SK-N-SH (cell line): Measurements from ENCODE around the gene ISLR2. TPM values are rescaled to one million over a fixed set of nuclear protein-coding genes. Genes with fewer than 3 reads are reported as not detected.

Source experiments
- CTCF ChIA-PET: fragments of 300-600, 350-600 bp; formaldehyde crosslinking; extraction: SDS; loops from one replicate; lab custom pipeline; 2021; lab: Yijun Ruan, JAX
- POLR2A ChIA-PET: fragments of 350-600 bp; sonication (Branson Sonifier 250); formaldehyde crosslinking; extraction: SDS; loops from one replicate; lab custom pipeline; 2020; ENCODE audit warnings: antibody characterized with exemption, inconsistent platforms; lab: Yijun Ruan, JAX
- DNase-seq: peaks from one replicate; pipeline ENCODE4 v3.0.0; 2012
- H2AFZ ChIP-seq: fragments of 200-600 bp; sonication (generic); 2 replicates; pipeline ENCODE4 v1.8.1; 2016; ENCODE audit warnings: antibody characterized with exemption, mild to moderate bottlenecking, low read depth
- H3F3A ChIP-seq: fragments of 200-600 bp; sonication (generic); replicated peaks from 2 replicates; pipeline ENCODE3; 2016; ENCODE audit warnings: antibody characterized with exemption, mild to moderate bottlenecking; ENCODE audit not compliant: insufficient read depth
- H3K27ac ChIP-seq, 2 experiments: fragments of 200-500 bp in 1 of 2; fragments of 200-600 bp in 1 of 2; sonication (Bioruptor generic) in 1 of 2; sonication (generic), shearing (Covaris generic) in 1 of 2; 2 replicates each; pipeline versions ENCODE4 v1.5.1 to v1.6.1; 2014 to 2016; ENCODE audit warnings: low read depth in 2 of 2, inconsistent platforms in 1 of 2, low read length in 1 of 2, mild to moderate bottlenecking in 1 of 2, mixed read lengths in 1 of 2
- H3K27me3 ChIP-seq: fragments of 200-600 bp; sonication (generic), shearing (Covaris generic); 2 replicates; pipeline ENCODE4 v1.6.1; 2016; ENCODE audit warnings: mixed run types; ENCODE audit not compliant: insufficient read depth
- H3K36me3 ChIP-seq, 2 experiments: fragments of 200-500 bp in 1 of 2; fragments of 200-600 bp in 1 of 2; sonication (Bioruptor generic) in 1 of 2; sonication (generic) in 1 of 2; replicated peaks in 1 of 2; 2 replicates each; pipeline versions ENCODE3 to v1.5.1; 2014 to 2016; ENCODE audit warnings: low read length in 1 of 2, mild to moderate bottlenecking in 1 of 2; ENCODE audit not compliant: insufficient read depth in 2 of 2, control insufficient read depth in 1 of 2
- H3K4me1 ChIP-seq, 2 experiments: fragments of 200-500 bp in 1 of 2; fragments of 200-600 bp in 1 of 2; sonication (Bioruptor generic) in 1 of 2; sonication (generic), shearing (Covaris generic) in 1 of 2; 2 replicates each; pipeline versions ENCODE4 v1.5.1 to v1.6.1; 2014 to 2016; ENCODE audit warnings: low read depth in 1 of 2, low read length in 1 of 2, mixed run types in 1 of 2; ENCODE audit not compliant: insufficient read depth in 2 of 2, control insufficient read depth in 1 of 2
- H3K4me2 ChIP-seq: fragments of 200-600 bp; sonication (generic), shearing (Covaris generic); 2 replicates; pipeline ENCODE4 v1.6.1; 2017; ENCODE audit warnings: mixed run types
- H3K4me3 ChIP-seq, 2 experiments: fragments of 200-500 bp in 1 of 2; fragments of 200-600 bp in 1 of 2; sonication (Bioruptor generic) in 1 of 2; sonication (generic), shearing (Covaris generic) in 1 of 2; 2 replicates each; pipeline versions ENCODE4 v1.5.1 to v1.8.1; 2014 to 2016; ENCODE audit warnings: low read depth in 2 of 2, inconsistent platforms in 1 of 2, low read length in 1 of 2, mild to moderate bottlenecking in 1 of 2, mixed read lengths in 1 of 2, moderate library complexity in 1 of 2
- H3K79me2 ChIP-seq: fragments of 200-600 bp; sonication (generic); 2 replicates; pipeline ENCODE4 v1.8.1; 2017; ENCODE audit warnings: mild to moderate bottlenecking; ENCODE audit not compliant: insufficient read depth
- H3K9ac ChIP-seq: fragments of 200-600 bp; sonication (generic); 2 replicates; pipeline ENCODE4 v1.6.1; 2017; ENCODE audit warnings: mixed run types
- H3K9me2 ChIP-seq: fragments of 200-600 bp; sonication (generic); 2 replicates; pipeline ENCODE4 v1.6.1; 2017; ENCODE audit warnings: mixed run types
- H3K9me3 ChIP-seq: fragments of 200-600 bp; sonication (generic); 2 replicates; pipeline ENCODE4 v1.6.1; 2017; ENCODE audit warnings: mixed run types, mild to moderate bottlenecking, moderate library complexity
- H4K20me1 ChIP-seq: fragments of 200-600 bp; sonication (generic); 2 replicates; pipeline ENCODE4 v1.6.1; 2017; ENCODE audit warnings: mild to moderate bottlenecking, mixed run types; ENCODE audit not compliant: insufficient read depth
- EP300 ChIP-seq, 2 experiments: IDR thresholded peaks; 2 replicates each; pipeline versions ENCODE4 v1.4.0 to v1.6.1; 2012; ENCODE audit warnings: borderline replicate concordance in 1 of 2, low read depth in 1 of 2, low read length in 1 of 2
- EZH2phosphoT487 ChIP-seq: fragments of 200-600 bp; sonication (generic); IDR thresholded peaks from 2 replicates; pipeline ENCODE4 v1.6.1; 2017; ENCODE audit warnings: low read depth, mixed run types, mild to moderate bottlenecking, antibody characterized with exemption, moderate library complexity, borderline replicate concordance
- FOSL2 ChIP-seq: IDR thresholded peaks from 2 replicates; pipeline ENCODE4 v1.4.0; 2012; ENCODE audit warnings: low read depth, mild to moderate bottlenecking, moderate library complexity, borderline replicate concordance
- FOXM1 ChIP-seq: IDR thresholded peaks from 2 replicates; pipeline ENCODE4 v1.4.0; 2012; ENCODE audit warnings: low read depth, mild to moderate bottlenecking
- JUND ChIP-seq: IDR thresholded peaks from 2 replicates; pipeline ENCODE4 v1.4.0; 2012
- NFIC ChIP-seq: IDR thresholded peaks from 2 replicates; pipeline ENCODE4 v1.4.0; 2012; ENCODE audit warnings: borderline replicate concordance
- RAD21 ChIP-seq: IDR thresholded peaks from 2 replicates; pipeline ENCODE4 v1.6.1; 2012; ENCODE audit warnings: mild to moderate bottlenecking, low read length
- TCF12 ChIP-seq: IDR thresholded peaks from 2 replicates; pipeline ENCODE4 v1.4.0; 2012
- TEAD4 ChIP-seq: IDR thresholded peaks from 2 replicates; pipeline ENCODE4 v1.4.0; 2012; ENCODE audit warnings: mild to moderate bottlenecking, borderline replicate concordance; ENCODE audit not compliant: insufficient read depth
- WGBS: methylation state at CpG from one replicate; pipeline ENCODE4 v1.1.6; 2017; ENCODE audit warnings: low lambda C conversion rate; 5-methylcytosine and 5-hydroxymethylcytosine counted together
- polyA plus RNA-seq, 3 experiments: library from polyadenylated mRNA; depleted of rRNA; stranded (reverse); fragments of >200 nt; gene quantifications; 2 replicates each; pipeline ENCODE4 v1.2.3, GENCODE V29; 2012
- TF ChIP-seq, protein P1 (sequence below): IDR thresholded peaks from 2 replicates; pipeline ENCODE4 v1.6.1; 2012; ENCODE audit warnings: mild to moderate bottlenecking, low read depth, low read length, moderate library complexity
- TF ChIP-seq, protein P2 (sequence below): fragments of 150-350 bp; IDR thresholded peaks from 2 replicates; pipeline ENCODE4 v1.6.1; 2017; ENCODE audit warnings: antibody characterized with exemption, low read length, low read depth, borderline replicate concordance
- TF ChIP-seq, protein P3 (sequence below): IDR thresholded peaks from 2 replicates; pipeline ENCODE4 v1.4.0; 2012; ENCODE audit warnings: low read depth, borderline replicate concordance
- TF ChIP-seq, protein P4 (sequence below): IDR thresholded peaks from 2 replicates; pipeline ENCODE4; 2012
- TF ChIP-seq, protein P5 (sequence below): IDR thresholded peaks from 2 replicates; pipeline ENCODE4 v1.4.0; 2012; ENCODE audit warnings: low read depth

The ISLR2 gene
- polyA plus RNA-seq, 1 of the 3 experiments (the other 2 are of a cell fraction): 0.56 TPM

DNA sequence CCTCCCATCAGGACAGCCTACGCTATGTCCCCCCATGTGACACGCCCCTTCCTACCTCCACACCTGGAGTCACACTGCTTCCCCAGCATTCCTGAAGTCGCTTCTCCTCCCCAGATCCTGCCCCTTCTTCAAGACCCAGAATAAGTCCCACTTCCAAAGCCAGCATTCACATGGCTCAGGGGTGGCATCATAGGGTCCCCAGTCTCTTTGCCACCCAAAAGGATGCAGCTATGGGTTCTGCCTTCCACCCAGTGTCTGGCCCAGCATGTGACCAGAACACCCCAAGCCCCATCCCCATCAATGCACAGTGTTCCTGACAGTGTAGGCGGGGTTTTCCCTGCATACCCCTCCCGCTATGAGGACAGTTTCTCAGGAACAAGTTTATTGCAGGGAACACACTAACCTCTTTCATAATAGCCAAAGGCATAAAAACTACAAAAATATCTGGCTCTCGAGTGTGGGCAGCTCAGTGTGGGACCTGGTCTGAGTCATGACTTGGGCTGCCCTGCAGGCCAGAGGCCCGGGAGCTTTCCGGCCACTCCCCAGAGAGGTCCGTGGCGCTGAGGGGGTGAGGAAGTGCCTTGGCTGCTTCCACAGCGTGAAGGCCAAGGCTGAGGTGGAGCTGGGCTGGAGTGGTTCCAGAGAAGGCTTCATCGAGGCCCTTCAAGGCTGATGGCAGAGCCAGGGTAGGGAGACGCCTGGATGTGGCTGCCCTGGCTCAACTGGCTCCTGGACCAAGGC lies 48.9 kb downstream of the ISLR2 start:
- ChIA-PET POLR2A (interaction anchor here (1.6 kb wide), 1 partner anchor 21 kb away, joined by 4 read pairs; no protein-coding TSS in a partner anchor), CTCF (interaction anchor here (0.7 to 1.8 kb wide), 4 partner anchors 15 to 128 kb away, joined by 3 to 5 read pairs (median 4); partner anchors contain the start of gene STRA6)
- no peaks in the 10 kb centered on the region for H3K27me3 ChIP-seq
- H3K9ac ChIP-seq: peak overlapping the region; percentile 55
- H2AFZ ChIP-seq: no peak overlapping the region
- H3K79me2 ChIP-seq: no peaks in the 10 kb centered on the region
- TF ChIP-seq, protein P1, sequence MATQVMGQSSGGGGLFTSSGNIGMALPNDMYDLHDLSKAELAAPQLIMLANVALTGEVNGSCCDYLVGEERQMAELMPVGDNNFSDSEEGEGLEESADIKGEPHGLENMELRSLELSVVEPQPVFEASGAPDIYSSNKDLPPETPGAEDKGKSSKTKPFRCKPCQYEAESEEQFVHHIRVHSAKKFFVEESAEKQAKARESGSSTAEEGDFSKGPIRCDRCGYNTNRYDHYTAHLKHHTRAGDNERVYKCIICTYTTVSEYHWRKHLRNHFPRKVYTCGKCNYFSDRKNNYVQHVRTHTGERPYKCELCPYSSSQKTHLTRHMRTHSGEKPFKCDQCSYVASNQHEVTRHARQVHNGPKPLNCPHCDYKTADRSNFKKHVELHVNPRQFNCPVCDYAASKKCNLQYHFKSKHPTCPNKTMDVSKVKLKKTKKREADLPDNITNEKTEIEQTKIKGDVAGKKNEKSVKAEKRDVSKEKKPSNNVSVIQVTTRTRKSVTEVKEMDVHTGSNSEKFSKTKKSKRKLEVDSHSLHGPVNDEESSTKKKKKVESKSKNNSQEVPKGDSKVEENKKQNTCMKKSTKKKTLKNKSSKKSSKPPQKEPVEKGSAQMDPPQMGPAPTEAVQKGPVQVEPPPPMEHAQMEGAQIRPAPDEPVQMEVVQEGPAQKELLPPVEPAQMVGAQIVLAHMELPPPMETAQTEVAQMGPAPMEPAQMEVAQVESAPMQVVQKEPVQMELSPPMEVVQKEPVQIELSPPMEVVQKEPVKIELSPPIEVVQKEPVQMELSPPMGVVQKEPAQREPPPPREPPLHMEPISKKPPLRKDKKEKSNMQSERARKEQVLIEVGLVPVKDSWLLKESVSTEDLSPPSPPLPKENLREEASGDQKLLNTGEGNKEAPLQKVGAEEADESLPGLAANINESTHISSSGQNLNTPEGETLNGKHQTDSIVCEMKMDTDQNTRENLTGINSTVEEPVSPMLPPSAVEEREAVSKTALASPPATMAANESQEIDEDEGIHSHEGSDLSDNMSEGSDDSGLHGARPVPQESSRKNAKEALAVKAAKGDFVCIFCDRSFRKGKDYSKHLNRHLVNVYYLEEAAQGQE: 0 out of 2 replicates have a peak, but pooled peaks have one; percentile 47
- no peak for TF ChIP-seq RAD21
- peak; percentile 82 for TF ChIP-seq TEAD4
- TF ChIP-seq, protein P2, sequence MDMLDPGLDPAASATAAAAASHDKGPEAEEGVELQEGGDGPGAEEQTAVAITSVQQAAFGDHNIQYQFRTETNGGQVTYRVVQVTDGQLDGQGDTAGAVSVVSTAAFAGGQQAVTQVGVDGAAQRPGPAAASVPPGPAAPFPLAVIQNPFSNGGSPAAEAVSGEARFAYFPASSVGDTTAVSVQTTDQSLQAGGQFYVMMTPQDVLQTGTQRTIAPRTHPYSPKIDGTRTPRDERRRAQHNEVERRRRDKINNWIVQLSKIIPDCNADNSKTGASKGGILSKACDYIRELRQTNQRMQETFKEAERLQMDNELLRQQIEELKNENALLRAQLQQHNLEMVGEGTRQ: no peak
- TF ChIP-seq, protein P3, sequence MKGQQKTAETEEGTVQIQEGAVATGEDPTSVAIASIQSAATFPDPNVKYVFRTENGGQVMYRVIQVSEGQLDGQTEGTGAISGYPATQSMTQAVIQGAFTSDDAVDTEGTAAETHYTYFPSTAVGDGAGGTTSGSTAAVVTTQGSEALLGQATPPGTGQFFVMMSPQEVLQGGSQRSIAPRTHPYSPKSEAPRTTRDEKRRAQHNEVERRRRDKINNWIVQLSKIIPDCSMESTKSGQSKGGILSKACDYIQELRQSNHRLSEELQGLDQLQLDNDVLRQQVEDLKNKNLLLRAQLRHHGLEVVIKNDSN: no peak
- TF ChIP-seq, protein P4, sequence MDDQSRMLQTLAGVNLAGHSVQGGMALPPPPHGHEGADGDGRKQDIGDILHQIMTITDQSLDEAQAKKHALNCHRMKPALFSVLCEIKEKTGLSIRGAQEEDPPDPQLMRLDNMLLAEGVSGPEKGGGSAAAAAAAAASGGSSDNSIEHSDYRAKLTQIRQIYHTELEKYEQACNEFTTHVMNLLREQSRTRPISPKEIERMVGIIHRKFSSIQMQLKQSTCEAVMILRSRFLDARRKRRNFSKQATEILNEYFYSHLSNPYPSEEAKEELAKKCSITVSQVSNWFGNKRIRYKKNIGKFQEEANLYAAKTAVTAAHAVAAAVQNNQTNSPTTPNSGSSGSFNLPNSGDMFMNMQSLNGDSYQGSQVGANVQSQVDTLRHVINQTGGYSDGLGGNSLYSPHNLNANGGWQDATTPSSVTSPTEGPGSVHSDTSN: peak; percentile 59
- TF ChIP-seq FOSL2: peak; percentile 91; the same call in 1 of the 2 replicates
- TF ChIP-seq, protein P5, sequence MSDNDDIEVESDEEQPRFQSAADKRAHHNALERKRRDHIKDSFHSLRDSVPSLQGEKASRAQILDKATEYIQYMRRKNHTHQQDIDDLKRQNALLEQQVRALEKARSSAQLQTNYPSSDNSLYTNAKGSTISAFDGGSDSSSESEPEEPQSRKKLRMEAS: peak; percentile 89
- no peak for TF ChIP-seq EZH2phosphoT487
- TF ChIP-seq JUND: peak; percentile 87
- peak in 1 of 2 experiments; percentile 88; a peak in 1 of 4 replicates for TF ChIP-seq EP300 (IDR thresholded peaks at IDR 0.05; ENCODE audit: borderline replicate concordance in 1 of 2, low read depth in 1 of 2, low read length in 1 of 2)
- no peak for TF ChIP-seq FOXM1
- TF ChIP-seq NFIC: peak; percentile 92
- peak; percentile 87 for TF ChIP-seq TCF12
- peak overlapping the region; percentile 83 to 86 for H3K27ac ChIP-seq
- peak; percentile 37 for DNase-seq
- peak overlapping the region; percentile 54 for H3K4me2 ChIP-seq
- 33% methylated on average over 10 of the region's 13 CpGs for WGBS
- no peaks in the 10 kb centered on the region for H3K9me3 ChIP-seq
- no peak overlapping the region for H3K4me3 ChIP-seq
- H3K36me3 ChIP-seq: peaks cover 4 to 13% of the 10 kb centered on the region in 2 experiments
- H3K9me2 ChIP-seq: no peaks in the 10 kb centered on the region
- H3K4me1 ChIP-seq: peaks cover 41 to 68% of the 10 kb centered on the region in 2 experiments; a peak in 3 of 4 replicates
- H4K20me1 ChIP-seq: no peaks in the 10 kb centered on the region
- peaks cover 20% of the 10 kb centered on the region for H3F3A ChIP-seq
